ENCODE measurements around the gene SIDT2.

Gene SIDT2

GRCh38 chr11:117191680-117192400, 13.3 kb downstream of the SIDT2 start:
- H2AFZ ChIP-seq (ENCODE audit: low read depth) = no peak overlapping the region
- H4K20me1 ChIP-seq (ENCODE audit: insufficient read depth) = no peaks in the 10 kb centered on the region
- H3K4me1 ChIP-seq (ENCODE audit: low read depth, poor library complexity, severe bottlenecking) = no peaks in the 10 kb centered on the region
- no peak overlapping the region for H3K4me3 ChIP-seq (IDR thresholded peaks at IDR 0.05; ENCODE audit: insufficient read depth, low read depth, low read length)
- H3K4me2 ChIP-seq = no peak overlapping the region
- H3K79me2 ChIP-seq (ENCODE audit: insufficient read depth, low read depth) = no peaks in the 10 kb centered on the region
- TF ChIP-seq, protein P1, sequence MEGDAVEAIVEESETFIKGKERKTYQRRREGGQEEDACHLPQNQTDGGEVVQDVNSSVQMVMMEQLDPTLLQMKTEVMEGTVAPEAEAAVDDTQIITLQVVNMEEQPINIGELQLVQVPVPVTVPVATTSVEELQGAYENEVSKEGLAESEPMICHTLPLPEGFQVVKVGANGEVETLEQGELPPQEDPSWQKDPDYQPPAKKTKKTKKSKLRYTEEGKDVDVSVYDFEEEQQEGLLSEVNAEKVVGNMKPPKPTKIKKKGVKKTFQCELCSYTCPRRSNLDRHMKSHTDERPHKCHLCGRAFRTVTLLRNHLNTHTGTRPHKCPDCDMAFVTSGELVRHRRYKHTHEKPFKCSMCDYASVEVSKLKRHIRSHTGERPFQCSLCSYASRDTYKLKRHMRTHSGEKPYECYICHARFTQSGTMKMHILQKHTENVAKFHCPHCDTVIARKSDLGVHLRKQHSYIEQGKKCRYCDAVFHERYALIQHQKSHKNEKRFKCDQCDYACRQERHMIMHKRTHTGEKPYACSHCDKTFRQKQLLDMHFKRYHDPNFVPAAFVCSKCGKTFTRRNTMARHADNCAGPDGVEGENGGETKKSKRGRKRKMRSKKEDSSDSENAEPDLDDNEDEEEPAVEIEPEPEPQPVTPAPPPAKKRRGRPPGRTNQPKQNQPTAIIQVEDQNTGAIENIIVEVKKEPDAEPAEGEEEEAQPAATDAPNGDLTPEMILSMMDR (conservative IDR thresholded peaks at IDR 0.05; ENCODE audit: low read depth, low read length) = no peak
- no peaks in the 10 kb centered on the region for H3K36me3 ChIP-seq (ENCODE audit: insufficient read depth)
- H3K9ac ChIP-seq = no peak overlapping the region
- no peaks in the 10 kb centered on the region for H3K27me3 ChIP-seq (ENCODE audit: insufficient read depth, low read depth)
- no peak overlapping the region for H3K27ac ChIP-seq

DNA sequence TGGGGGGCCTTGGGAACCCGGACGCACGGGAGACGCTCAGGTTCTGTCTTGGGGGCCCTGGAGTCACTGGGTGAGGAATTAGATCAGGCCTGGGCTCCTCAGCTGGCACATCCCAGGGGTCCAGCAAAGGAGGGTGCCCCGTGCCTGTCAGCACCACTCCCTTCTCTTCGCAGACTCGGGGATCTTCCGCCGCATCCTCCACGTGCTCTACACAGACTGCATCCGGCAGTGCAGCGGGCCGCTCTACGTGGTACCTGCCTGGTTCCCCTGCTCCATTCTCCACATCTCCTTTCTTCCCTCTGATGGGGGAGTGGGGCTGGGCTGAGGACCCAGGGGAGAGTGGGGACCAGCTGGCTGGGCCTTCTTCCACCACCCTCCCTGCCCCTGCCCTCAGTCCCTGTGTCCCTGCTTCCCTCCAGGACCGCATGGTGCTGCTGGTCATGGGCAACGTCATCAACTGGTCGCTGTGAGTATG, 13.9 kb downstream of the SIDT2 start:
- Histone ChIP-seq H3K27me3 (ENCODE audit: insufficient read depth, low read depth) (no peaks in the 10 kb centered on the region), H3K9ac (no peak overlapping the region), H4K20me1 (ENCODE audit: insufficient read depth) (no peaks in the 10 kb centered on the region), H3K4me3 (IDR thresholded peaks at IDR 0.05; ENCODE audit: insufficient read depth, low read depth, low read length) (no peak overlapping the region), H2AFZ (ENCODE audit: low read depth) (no peak overlapping the region), H3K36me3 (ENCODE audit: insufficient read depth) (no peaks in the 10 kb centered on the region), H3K27ac (no peak overlapping the region), H3K4me1 (ENCODE audit: low read depth, poor library complexity, severe bottlenecking) (no peaks in the 10 kb centered on the region), H3K4me2 (no peak overlapping the region), H3K79me2 (ENCODE audit: insufficient read depth, low read depth) (no peaks in the 10 kb centered on the region)
- TF ChIP-seq, protein P1 (conservative IDR thresholded peaks at IDR 0.05; ENCODE audit: low read depth, low read length) = no peak

GRCh38 chr11:117193130-117194020, 14.8 kb downstream of the SIDT2 start:
- no peak overlapping the region for H3K27ac ChIP-seq
- no peaks in the 10 kb centered on the region for H3K27me3 ChIP-seq (ENCODE audit: insufficient read depth, low read depth)
- H3K9ac ChIP-seq = no peak overlapping the region
- no peaks in the 10 kb centered on the region for H4K20me1 ChIP-seq (ENCODE audit: insufficient read depth)
- no peaks in the 10 kb centered on the region for H3K4me1 ChIP-seq (ENCODE audit: low read depth, poor library complexity, severe bottlenecking)
- no peak overlapping the region for H3K4me3 ChIP-seq (IDR thresholded peaks at IDR 0.05; ENCODE audit: insufficient read depth, low read depth, low read length)
- no peak overlapping the region for H2AFZ ChIP-seq (ENCODE audit: low read depth)
- H3K79me2 ChIP-seq (ENCODE audit: insufficient read depth, low read depth) = no peaks in the 10 kb centered on the region
- TF ChIP-seq, protein P1 (conservative IDR thresholded peaks at IDR 0.05; ENCODE audit: low read depth, low read length) = no peak
- H3K36me3 ChIP-seq (ENCODE audit: insufficient read depth) = no peaks in the 10 kb centered on the region
- no peak overlapping the region for H3K4me2 ChIP-seq

DNA sequence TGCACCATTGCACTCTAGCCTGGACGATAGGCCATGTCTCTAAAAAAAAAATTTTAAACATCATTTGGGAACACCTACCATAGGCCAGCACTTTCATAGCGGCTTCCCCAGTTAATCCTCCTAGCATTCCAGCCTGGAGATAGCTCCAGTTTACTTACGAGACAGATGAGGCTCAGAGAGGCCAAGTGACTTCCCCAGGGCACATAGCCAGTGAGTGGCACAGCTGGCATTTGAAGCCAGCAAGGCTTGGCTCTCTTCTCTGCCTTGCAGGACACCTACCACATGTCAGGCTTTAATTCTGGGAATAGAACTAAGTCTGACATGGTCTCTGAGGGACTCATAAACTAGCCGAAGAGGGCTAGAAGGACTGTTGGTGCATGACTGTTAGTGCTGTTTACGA, 15.7 kb downstream of the SIDT2 start:
- Histone ChIP-seq H3K4me2 (no peak overlapping the region), H3K9ac (no peak overlapping the region), H3K4me1 (ENCODE audit: low read depth, poor library complexity, severe bottlenecking) (no peaks in the 10 kb centered on the region), H3K79me2 (ENCODE audit: insufficient read depth, low read depth) (no peaks in the 10 kb centered on the region), H3K4me3 (IDR thresholded peaks at IDR 0.05; ENCODE audit: insufficient read depth, low read depth, low read length) (no peak overlapping the region), H3K27ac (no peak overlapping the region), H2AFZ (ENCODE audit: low read depth) (no peak overlapping the region), H3K27me3 (ENCODE audit: insufficient read depth, low read depth) (no peaks in the 10 kb centered on the region), H4K20me1 (ENCODE audit: insufficient read depth) (no peaks in the 10 kb centered on the region), H3K36me3 (ENCODE audit: insufficient read depth) (no peaks in the 10 kb centered on the region)
- TF ChIP-seq, protein P1 (conservative IDR thresholded peaks at IDR 0.05; ENCODE audit: low read depth, low read length) = no peak
